ENCODE data around the gene ACAT2. TPM values are rescaled to one million over a fixed set of nuclear protein-coding genes. Genes with fewer than 3 reads are reported as not detected.
"Not testable (repeated sequence)": the region's sequence is repeated elsewhere in the genome, so short reads cannot be mapped to it uniquely, and the experiment has no call there.

ACAT2 gene
- polyA plus RNA-seq, 4 donors, result 33.7 to 56.3 (median 44.9) TPM

DNA sequence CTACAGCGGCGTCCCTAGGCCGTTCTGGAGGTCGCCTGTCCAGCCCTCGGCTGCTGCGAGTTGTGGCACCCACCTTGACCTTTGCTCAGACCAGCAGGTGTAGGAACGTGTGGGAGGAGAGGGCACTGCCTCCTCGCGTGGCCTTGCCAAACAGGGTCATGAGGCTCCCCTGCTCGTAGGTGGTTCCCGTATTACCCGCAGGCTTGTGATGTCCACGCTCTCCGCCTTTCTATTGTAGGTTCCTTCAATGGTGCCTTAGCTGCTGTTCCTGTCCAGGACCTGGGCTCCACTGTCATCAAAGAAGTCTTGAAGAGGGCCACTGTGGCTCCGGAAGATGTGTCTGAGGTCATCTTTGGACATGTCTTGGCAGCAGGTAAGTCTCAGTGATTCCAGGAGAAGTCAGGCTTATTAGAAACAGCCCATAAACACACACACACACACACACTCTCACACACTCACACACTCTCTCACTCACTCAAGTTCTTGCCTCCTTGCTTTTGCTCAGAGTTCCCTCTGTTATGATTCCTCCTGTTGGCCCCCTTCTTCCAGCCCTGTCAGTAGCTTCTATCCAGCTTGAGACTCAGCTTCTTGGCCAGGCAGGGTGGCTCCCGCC is 942 bp downstream of the ACAT2 start:
- no peak for DNase-seq (ENCODE audit: low read depth in 4 of 4, low spot score in 3 of 4)

DNA sequence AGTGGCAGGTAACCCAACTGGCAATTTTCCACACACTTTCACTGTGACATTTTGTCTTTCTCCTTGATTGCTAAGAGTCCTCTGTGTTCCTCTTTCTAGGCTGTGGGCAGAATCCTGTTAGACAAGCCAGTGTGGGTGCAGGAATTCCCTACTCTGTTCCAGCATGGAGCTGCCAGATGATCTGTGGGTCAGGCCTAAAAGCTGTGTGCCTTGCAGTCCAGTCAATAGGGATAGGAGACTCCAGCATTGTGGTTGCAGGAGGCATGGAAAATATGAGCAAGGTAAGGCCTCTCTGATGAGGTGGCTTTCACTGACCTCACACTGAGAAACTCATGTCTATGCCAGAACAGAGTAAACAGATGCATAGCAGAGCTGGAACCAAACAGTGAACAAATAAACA is 5.1 kb downstream of the ACAT2 start:
- DNase-seq (ENCODE audit: low read depth in 4 of 4, low spot score in 3 of 4), result no peak

DNA sequence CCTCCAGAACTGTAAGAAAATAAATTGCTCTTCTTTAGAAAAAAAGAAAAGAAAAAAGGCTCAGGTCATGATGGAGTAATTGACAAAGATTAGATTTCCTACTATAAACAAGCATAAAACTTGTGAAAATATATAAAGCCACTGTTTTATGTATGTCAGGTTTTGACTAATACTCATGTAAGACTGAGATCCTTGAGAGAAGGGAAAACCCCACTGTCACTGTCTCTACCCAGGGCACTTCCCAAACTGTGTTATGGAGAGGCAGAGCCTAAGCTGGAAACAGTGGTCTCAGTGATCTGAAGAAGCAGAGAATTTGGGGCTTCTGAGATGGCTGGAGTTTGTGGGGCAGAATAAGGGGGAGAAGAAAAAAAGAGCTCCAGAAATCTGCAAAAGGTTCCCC is 7.6 kb downstream of the ACAT2 start:
- no peak for DNase-seq (ENCODE audit: low read depth in 4 of 4, low spot score in 3 of 4)

DNA sequence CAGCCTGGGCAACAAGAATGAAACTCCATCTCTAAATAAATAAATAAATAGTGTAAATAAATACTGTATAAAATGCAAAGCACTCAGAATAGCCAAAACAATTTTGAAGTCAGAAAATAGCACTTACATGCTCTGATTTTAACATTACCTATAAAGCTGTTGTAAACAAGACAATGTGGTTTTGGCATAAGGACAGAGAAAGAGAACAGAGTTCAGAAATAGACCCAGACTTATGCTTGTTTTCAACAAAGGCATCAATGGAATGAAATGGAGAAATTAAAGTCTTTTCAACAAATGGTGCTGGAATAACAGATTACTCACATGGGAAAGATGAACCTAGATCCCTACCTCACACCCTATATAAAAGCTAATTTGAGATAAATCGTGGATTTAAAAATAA is 10.4 kb downstream of the ACAT2 start:
- no peak for DNase-seq (ENCODE audit: low read depth in 4 of 4, low spot score in 3 of 4)

- DNase-seq (ENCODE audit: low read depth in 4 of 4, low spot score in 3 of 4), result no peak
Measured at GRCh38 chr6:159777240-159777904, 15.5 kb downstream of the ACAT2 start.

- no peak for DNase-seq (ENCODE audit: low read depth in 4 of 4, low spot score in 3 of 4)
Measured at GRCh38 chr6:159778131-159778530, 16.3 kb downstream of the ACAT2 start.

GRCh38 chr6:159778542-159779103 is 16.8 kb downstream of the ACAT2 start:
- no peak for DNase-seq (ENCODE audit: low read depth in 4 of 4, low spot score in 3 of 4)

DNA sequence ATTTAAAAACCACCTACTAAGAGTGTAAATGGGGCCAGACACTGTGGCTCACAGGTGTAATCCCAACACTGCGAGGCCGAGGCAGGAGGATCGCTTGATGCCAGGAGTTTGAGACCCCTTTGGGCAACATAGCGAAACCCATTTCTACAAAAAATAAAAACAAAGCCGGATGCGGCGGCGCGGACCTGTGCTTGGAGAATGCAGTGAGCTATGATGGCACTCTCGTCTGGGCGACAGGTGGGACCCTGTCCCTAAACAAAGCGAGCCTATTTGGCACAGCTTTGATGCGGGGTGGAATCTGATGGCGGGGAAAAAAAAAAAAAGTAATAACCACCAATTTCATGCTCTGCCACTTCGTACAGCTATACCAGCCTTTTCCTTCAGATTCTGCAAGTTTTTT is 26.4 kb downstream of the ACAT2 start:
- no peak for DNase-seq (ENCODE audit: low read depth in 4 of 4, low spot score in 3 of 4)

GRCh38 chr6:159788753-159789376 is 27.0 kb downstream of the ACAT2 start:
- DNase-seq (ENCODE audit: low read depth in 4 of 4, low spot score in 3 of 4), result no peak

GRCh38 chr6:159789377-159790148 is 27.7 kb downstream of the ACAT2 start, which contains the start of gene TCP1:
Gene TCP1 (minus strand): TSS chr6:159789602. CDS start chr6:159789468, 134 bp downstream.
- peak; percentile 99 to 100 (median 99) for DNase-seq (ENCODE audit: low read depth in 4 of 4, low spot score in 3 of 4)

- DNase-seq (ENCODE audit: low read depth in 4 of 4, low spot score in 3 of 4), result peak; percentile 89 to 92 (median 90)
Measured at GRCh38 chr6:159790149-159790955, 28.5 kb downstream of the ACAT2 start, which contains the start of gene MRPL18. Gene MRPL18 (plus strand): TSS chr6:159790467. CDS start chr6:159790588, 121 bp downstream.

- DNase-seq (ENCODE audit: low read depth in 4 of 4, low spot score in 3 of 4), result no peak
Measured at GRCh38 chr6:159790956-159791598, 29.2 kb downstream of the ACAT2 start.

DNA sequence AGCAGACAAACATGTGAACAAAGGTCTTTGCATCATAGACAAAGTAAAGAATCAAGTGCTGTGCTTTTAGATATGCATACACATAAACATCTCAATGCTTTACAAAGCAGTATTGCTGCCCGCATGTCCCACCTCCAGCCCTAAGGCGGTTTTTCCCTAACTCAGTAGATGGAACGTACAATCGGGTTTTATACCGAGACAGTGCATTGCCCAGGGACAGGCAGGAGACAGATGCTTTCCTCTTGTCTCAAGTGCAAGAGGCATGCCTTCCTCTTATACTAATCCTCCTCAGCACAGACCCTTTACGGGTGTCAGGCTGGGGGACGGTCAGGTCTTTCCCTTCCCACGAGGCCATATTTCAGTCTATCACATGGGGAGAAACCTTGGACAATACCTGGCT is 33.1 kb downstream of the ACAT2 start:
- DNase-seq (ENCODE audit: low read depth in 4 of 4, low spot score in 3 of 4), result not testable (repeated sequence)

GRCh38 chr6:159797554-159797953 is 35.7 kb downstream of the ACAT2 start:
- no peak for DNase-seq (ENCODE audit: low read depth in 4 of 4, low spot score in 3 of 4)

GRCh38 chr6:159800141-159800865 is 38.5 kb downstream of the ACAT2 start, which contains the start of gene PNLDC1:
Gene PNLDC1 (plus strand): TSS chr6:159800276. CDS start chr6:159800308, 32 bp downstream.
- no peak for DNase-seq (ENCODE audit: low read depth in 4 of 4, low spot score in 3 of 4)

GRCh38 chr6:159801935-159802334 is 40.1 kb downstream of the ACAT2 start:
- DNase-seq (ENCODE audit: low read depth in 4 of 4, low spot score in 3 of 4), result no peak

DNA sequence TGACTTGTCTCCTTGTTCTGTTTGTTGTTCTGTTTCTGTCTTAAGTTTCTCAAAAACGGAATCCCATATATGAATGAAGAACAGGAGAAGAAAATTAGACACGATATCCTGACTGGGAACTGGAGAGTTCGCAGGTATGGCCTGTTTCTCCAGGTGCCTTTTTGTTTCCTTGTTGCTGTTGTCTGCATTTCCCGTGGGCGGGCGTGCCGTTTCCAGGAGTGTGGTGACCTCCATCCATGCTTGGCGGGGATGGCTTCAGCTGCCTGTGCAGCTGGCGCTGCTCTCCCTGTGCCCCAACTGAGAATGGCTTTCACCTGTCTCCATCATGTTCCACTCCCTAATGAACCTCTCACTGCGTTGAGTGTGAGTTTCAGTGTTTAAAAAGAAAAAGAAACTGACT is 42.7 kb downstream of the ACAT2 start:
- no peak for DNase-seq (ENCODE audit: low read depth in 4 of 4, low spot score in 3 of 4)

GRCh38 chr6:159805440-159806020 is 43.7 kb downstream of the ACAT2 start:
- no peak for DNase-seq (ENCODE audit: low read depth in 4 of 4, low spot score in 3 of 4)

Measured in left renal pelvis (tissue), 4 donors.